Measurements from ENCODE around the gene IDUA.

Gene IDUA

GRCh38 chr4:951594-952468, 35.0 kb upstream of the IDUA start:
- TF ChIP-seq, protein P1, sequence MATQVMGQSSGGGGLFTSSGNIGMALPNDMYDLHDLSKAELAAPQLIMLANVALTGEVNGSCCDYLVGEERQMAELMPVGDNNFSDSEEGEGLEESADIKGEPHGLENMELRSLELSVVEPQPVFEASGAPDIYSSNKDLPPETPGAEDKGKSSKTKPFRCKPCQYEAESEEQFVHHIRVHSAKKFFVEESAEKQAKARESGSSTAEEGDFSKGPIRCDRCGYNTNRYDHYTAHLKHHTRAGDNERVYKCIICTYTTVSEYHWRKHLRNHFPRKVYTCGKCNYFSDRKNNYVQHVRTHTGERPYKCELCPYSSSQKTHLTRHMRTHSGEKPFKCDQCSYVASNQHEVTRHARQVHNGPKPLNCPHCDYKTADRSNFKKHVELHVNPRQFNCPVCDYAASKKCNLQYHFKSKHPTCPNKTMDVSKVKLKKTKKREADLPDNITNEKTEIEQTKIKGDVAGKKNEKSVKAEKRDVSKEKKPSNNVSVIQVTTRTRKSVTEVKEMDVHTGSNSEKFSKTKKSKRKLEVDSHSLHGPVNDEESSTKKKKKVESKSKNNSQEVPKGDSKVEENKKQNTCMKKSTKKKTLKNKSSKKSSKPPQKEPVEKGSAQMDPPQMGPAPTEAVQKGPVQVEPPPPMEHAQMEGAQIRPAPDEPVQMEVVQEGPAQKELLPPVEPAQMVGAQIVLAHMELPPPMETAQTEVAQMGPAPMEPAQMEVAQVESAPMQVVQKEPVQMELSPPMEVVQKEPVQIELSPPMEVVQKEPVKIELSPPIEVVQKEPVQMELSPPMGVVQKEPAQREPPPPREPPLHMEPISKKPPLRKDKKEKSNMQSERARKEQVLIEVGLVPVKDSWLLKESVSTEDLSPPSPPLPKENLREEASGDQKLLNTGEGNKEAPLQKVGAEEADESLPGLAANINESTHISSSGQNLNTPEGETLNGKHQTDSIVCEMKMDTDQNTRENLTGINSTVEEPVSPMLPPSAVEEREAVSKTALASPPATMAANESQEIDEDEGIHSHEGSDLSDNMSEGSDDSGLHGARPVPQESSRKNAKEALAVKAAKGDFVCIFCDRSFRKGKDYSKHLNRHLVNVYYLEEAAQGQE (IDR thresholded peaks at IDR 0.05; ENCODE audit: low read depth), result no peak
- TF ChIP-seq EGR1 (IDR thresholded peaks at IDR 0.05), result no peak

DNA sequence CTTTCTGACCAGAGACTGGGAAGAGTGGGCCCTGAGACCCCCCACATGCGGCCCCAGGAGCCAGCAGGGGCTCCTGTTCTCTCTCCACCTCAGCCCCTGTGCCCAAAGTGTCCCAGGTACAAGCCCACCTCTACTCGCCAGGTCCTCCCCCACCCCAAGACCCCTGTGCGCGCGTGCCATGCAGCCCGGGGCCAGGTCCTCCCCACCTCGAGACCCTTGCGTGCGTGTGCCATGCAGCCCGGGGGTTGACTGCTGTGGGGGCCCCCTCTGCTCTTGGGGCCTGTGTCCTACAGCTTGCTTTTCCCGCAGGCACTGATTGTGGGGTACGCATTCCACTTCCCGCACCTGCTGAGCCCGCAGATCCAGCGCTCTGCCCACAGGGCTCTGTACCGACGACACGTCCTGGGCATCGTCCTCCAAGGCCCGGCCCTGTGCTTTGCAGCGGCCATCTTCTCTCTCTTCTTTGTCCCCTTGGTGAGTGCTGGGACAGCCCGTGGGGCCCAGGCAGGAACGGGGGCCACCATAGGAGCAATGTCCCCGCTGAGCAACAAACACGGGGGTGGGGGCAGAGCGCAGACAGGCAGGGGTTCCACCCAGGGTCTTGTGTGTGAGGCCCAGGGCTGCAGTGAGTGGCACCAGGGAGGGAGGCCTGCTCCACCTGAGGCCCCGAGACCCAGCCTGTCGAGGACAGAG, 33.8 kb upstream of the IDUA start:
- TF ChIP-seq EP300 (IDR thresholded peaks at IDR 0.05; ENCODE audit: borderline replicate concordance) (no peak), TAF1 (IDR thresholded peaks at IDR 0.05; ENCODE audit: low read depth) (no peak), EGR1 (IDR thresholded peaks at IDR 0.05) (no peak), CEBPB (IDR thresholded peaks at IDR 0.05) (no peak), TCF12 (IDR thresholded peaks at IDR 0.05; ENCODE audit: low read depth) (no peak), FOXM1 (IDR thresholded peaks at IDR 0.05; ENCODE audit: borderline replicate concordance, low read depth) (no peak), NFIC (IDR thresholded peaks at IDR 0.05) (no peak), RAD21 (IDR thresholded peaks at IDR 0.05; ENCODE audit: low read depth) (no peak), CREB1 (IDR thresholded peaks at IDR 0.05; ENCODE audit: low read depth) (no peak), YY1 (IDR thresholded peaks at IDR 0.05; ENCODE audit: low read depth) (no peak), USF1 (IDR thresholded peaks at IDR 0.05) (no peak)
- TF ChIP-seq, protein P2, sequence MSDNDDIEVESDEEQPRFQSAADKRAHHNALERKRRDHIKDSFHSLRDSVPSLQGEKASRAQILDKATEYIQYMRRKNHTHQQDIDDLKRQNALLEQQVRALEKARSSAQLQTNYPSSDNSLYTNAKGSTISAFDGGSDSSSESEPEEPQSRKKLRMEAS (IDR thresholded peaks at IDR 0.05), result no peak

DNA sequence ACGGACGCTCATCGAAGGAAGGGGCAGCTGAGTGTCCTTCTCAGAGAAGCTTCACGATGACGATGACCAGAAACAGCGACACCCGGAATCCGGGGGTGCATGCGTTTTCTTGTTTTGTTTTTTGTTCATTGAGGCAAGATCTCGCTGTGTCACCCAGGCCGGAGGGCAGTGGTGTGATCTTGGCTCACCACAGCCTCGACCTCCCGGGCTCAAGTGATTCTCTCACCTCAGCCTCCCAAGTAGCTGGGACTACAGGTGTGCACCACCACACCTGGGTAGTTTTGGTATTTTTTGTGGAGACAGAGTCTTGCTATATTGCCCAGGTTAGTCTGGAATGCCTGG, 33.3 kb upstream of the IDUA start:
- TF ChIP-seq, protein P1 (IDR thresholded peaks at IDR 0.05; ENCODE audit: low read depth), result no peak
- TF ChIP-seq NFIC (IDR thresholded peaks at IDR 0.05), result no peak
- TF ChIP-seq EP300 (IDR thresholded peaks at IDR 0.05; ENCODE audit: borderline replicate concordance), result no peak
- TF ChIP-seq, protein P2 (IDR thresholded peaks at IDR 0.05), result no peak

DNA sequence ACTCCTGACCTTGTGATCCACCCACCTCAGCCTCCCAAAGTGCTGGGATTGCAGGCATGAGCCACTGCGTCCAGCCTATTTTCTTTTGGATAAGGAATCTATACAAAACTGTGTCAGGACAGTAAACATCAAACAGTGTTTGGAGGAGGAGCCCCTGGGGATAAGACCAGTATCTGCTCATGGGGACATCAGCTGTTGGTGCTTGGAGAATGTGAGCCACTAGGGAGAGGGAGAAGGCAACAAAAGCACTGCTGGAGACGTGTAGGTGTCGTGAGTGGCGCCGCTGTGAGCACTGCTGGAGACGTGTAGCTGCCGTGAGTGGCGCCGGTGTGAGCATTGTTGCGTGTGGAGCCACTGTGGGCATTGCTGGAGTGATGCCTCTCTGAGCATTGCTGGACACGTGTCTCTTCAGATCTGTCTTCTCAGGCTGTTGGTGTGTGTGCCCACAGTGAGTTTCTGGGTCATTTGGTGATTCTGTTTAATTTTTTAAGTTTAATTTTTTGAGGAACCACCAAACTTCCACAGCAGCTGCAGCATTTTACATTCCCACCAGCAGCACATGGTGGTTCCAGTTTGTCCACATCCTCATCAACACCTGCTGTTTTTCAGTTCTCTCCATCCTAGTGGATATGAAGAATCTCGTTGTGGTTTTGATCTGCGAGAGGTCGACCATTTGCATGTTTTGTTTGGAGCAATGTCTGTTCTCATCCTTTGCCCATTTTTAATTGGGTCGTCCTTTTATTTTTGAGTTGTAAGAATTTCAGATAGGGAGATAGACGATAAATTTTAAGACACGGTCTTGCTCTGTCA, 32.4 kb upstream of the IDUA start:
- no peak for TF ChIP-seq TCF12 (IDR thresholded peaks at IDR 0.05; ENCODE audit: low read depth)
- no peak for TF ChIP-seq CREB1 (IDR thresholded peaks at IDR 0.05; ENCODE audit: low read depth)
- no peak for TF ChIP-seq YY1 (IDR thresholded peaks at IDR 0.05; ENCODE audit: low read depth)
- TF ChIP-seq, protein P1 (IDR thresholded peaks at IDR 0.05; ENCODE audit: low read depth), result no peak
- TF ChIP-seq CEBPB (IDR thresholded peaks at IDR 0.05), result no peak
- TF ChIP-seq NFIC (IDR thresholded peaks at IDR 0.05), result no peak
- no peak for TF ChIP-seq USF1 (IDR thresholded peaks at IDR 0.05)
- TF ChIP-seq FOXM1 (IDR thresholded peaks at IDR 0.05; ENCODE audit: borderline replicate concordance, low read depth), result no peak
- TF ChIP-seq EGR1 (IDR thresholded peaks at IDR 0.05), result no peak
- TF ChIP-seq EP300 (IDR thresholded peaks at IDR 0.05; ENCODE audit: borderline replicate concordance), result no peak
- TF ChIP-seq TEAD4 (IDR thresholded peaks at IDR 0.05), result no peak
- TF ChIP-seq TAF1 (IDR thresholded peaks at IDR 0.05; ENCODE audit: low read depth), result no peak
- no peak for TF ChIP-seq RAD21 (IDR thresholded peaks at IDR 0.05; ENCODE audit: low read depth)
- TF ChIP-seq, protein P2 (IDR thresholded peaks at IDR 0.05), result no peak
